Neural cell (in vitro differentiated cells): ENCODE data around the gene ZNF580. TPM values are rescaled to one million over a fixed set of nuclear protein-coding genes. Genes with fewer than 3 reads are reported as not detected.

Source experiments
- H2AFZ ChIP-seq: fragments of 200-600, 300-800 bp; sonication (generic), shearing (Covaris generic); 2 replicates; pipeline ENCODE4 v1.6.0; 2014; ENCODE audit warnings: low read depth, mild to moderate bottlenecking, antibody characterized with exemption, low read length, moderate library complexity
- H3F3A ChIP-seq: fragments of 200-600 bp; shearing (Covaris generic); 2 replicates; pipeline ENCODE4 v1.6.1; 2016; ENCODE audit warnings: mild to moderate bottlenecking, moderate library complexity, mixed read lengths, antibody characterized with exemption, low read length; ENCODE audit not compliant: insufficient read depth, poor library complexity, severe bottlenecking
- H3K27ac ChIP-seq: fragments of 200-600, 300-800 bp; sonication (generic), shearing (Covaris generic); 2 replicates; pipeline ENCODE4 v1.5.1; 2014; ENCODE audit warnings: mild to moderate bottlenecking, low read length, moderate library complexity
- H3K27me3 ChIP-seq: fragments of 300-800, 200-600 bp; sonication (generic), shearing (Covaris generic); 2 replicates; pipeline ENCODE4 v1.6.0; 2014; ENCODE audit warnings: mild to moderate bottlenecking, low read depth, low read length, moderate library complexity; ENCODE audit not compliant: insufficient read depth
- H3K36me3 ChIP-seq: fragments of 300-800, 200-600 bp; sonication (generic), shearing (Covaris generic); 2 replicates; pipeline ENCODE4 v1.5.1; 2014; ENCODE audit warnings: mild to moderate bottlenecking, antibody characterized with exemption, low read length, moderate library complexity; ENCODE audit not compliant: insufficient read depth
- H3K4me2 ChIP-seq: fragments of 300-800, 200-600 bp; sonication (generic), shearing (Covaris generic); 2 replicates; pipeline ENCODE4 v1.6.0; 2014; ENCODE audit warnings: mild to moderate bottlenecking, low read length
- H3K4me3 ChIP-seq: fragments of 300-800, 200-600 bp; sonication (generic), shearing (Covaris generic); 2 replicates; pipeline ENCODE4 v1.5.1; 2014; ENCODE audit warnings: mild to moderate bottlenecking, low read length, moderate library complexity
- H3K79me2 ChIP-seq: fragments of 200-600 bp; shearing (Covaris generic); replicated peaks from 2 replicates; pipeline ENCODE4 v1.6.0; 2014; ENCODE audit warnings: mild to moderate bottlenecking, low read length, moderate library complexity; ENCODE audit not compliant: insufficient read depth
- H3K9ac ChIP-seq: fragments of 300-800, 200-600 bp; sonication (generic), shearing (Covaris generic); 2 replicates; pipeline ENCODE4 v1.6.1; 2016; ENCODE audit warnings: mild to moderate bottlenecking, low read length, mixed read lengths
- H3K9me2 ChIP-seq: fragments of 200-600 bp; shearing (Covaris generic); 2 replicates; pipeline ENCODE4 v1.6.1; 2016; ENCODE audit warnings: mild to moderate bottlenecking, low read length, mixed read lengths; ENCODE audit not compliant: insufficient read depth
- H3K9me3 ChIP-seq: fragments of 200-600, 300-800 bp; sonication (generic), shearing (Covaris generic); 2 replicates; pipeline ENCODE4 v1.6.1; 2016; ENCODE audit warnings: mild to moderate bottlenecking, mixed run types, low read length, moderate library complexity, mixed read lengths
- H4K20me1 ChIP-seq: fragments of 200-600 bp; shearing (Covaris generic); 2 replicates; pipeline ENCODE4 v1.6.1; 2016; ENCODE audit warnings: mild to moderate bottlenecking, mixed run types; ENCODE audit not compliant: insufficient read depth
- EP300 ChIP-seq: fragments of 450-650 bp; conservative IDR thresholded peaks from 2 replicates; pipeline ENCODE4 v1.6.1; 2014; ENCODE audit warnings: antibody characterized with exemption, mild to moderate bottlenecking, moderate library complexity; ENCODE audit not compliant: poor library complexity, severe bottlenecking
- EZH2 ChIP-seq: fragments of 200-600, 300-800 bp; shearing (Covaris generic), sonication (generic); IDR thresholded peaks from 2 replicates; pipeline ENCODE4 v1.6.1; 2014; ENCODE audit warnings: antibody characterized with exemption, low read length, borderline replicate concordance, mild to moderate bottlenecking; ENCODE audit not compliant: insufficient read depth, poor library complexity, severe bottlenecking
- MXI1 ChIP-seq: fragments of 450-650 bp; conservative IDR thresholded peaks from 2 replicates; pipeline ENCODE4 v1.6.1; 2014; ENCODE audit warnings: antibody characterized with exemption, mild to moderate bottlenecking; ENCODE audit not compliant: poor library complexity, severe bottlenecking
- POLR2AphosphoS5 ChIP-seq: IDR thresholded peaks from 2 replicates; pipeline ENCODE4 v1.6.1; 2012
- RAD21 ChIP-seq: fragments of 450-650 bp; conservative IDR thresholded peaks from 2 replicates; pipeline ENCODE4 v1.6.1; 2014; ENCODE audit warnings: antibody characterized with exemption, mild to moderate bottlenecking, moderate library complexity
- SMC3 ChIP-seq: fragments of 450-650 bp; conservative IDR thresholded peaks from 2 replicates; pipeline ENCODE4 v1.6.1; 2014; ENCODE audit warnings: antibody characterized with exemption, mild to moderate bottlenecking, moderate library complexity; ENCODE audit not compliant: poor library complexity
- TAF1 ChIP-seq: IDR thresholded peaks from 2 replicates; pipeline ENCODE4 v1.6.1; 2012; ENCODE audit warnings: low read depth
- polyA plus RNA-seq: library from polyadenylated mRNA; depleted of rRNA; stranded (reverse); fragments of >200 nt; gene quantifications from 2 replicates; pipeline ENCODE4 v1.2.3, GENCODE V29; 2014
- TF ChIP-seq, protein P1 (sequence below): IDR thresholded peaks from 2 replicates; pipeline ENCODE4 v1.6.1; 2012; ENCODE audit warnings: borderline replicate concordance
- TF ChIP-seq, protein P2 (sequence below): fragments of 450-650 bp; IDR thresholded peaks from 2 replicates; pipeline ENCODE4 v1.5.1; 2014; ENCODE audit warnings: antibody characterized with exemption, mild to moderate bottlenecking, moderate library complexity; ENCODE audit not compliant: poor library complexity, severe bottlenecking

ZNF580 gene
- polyA plus RNA-seq, 1 donor from 2014 or later: 11.7 TPM

DNA sequence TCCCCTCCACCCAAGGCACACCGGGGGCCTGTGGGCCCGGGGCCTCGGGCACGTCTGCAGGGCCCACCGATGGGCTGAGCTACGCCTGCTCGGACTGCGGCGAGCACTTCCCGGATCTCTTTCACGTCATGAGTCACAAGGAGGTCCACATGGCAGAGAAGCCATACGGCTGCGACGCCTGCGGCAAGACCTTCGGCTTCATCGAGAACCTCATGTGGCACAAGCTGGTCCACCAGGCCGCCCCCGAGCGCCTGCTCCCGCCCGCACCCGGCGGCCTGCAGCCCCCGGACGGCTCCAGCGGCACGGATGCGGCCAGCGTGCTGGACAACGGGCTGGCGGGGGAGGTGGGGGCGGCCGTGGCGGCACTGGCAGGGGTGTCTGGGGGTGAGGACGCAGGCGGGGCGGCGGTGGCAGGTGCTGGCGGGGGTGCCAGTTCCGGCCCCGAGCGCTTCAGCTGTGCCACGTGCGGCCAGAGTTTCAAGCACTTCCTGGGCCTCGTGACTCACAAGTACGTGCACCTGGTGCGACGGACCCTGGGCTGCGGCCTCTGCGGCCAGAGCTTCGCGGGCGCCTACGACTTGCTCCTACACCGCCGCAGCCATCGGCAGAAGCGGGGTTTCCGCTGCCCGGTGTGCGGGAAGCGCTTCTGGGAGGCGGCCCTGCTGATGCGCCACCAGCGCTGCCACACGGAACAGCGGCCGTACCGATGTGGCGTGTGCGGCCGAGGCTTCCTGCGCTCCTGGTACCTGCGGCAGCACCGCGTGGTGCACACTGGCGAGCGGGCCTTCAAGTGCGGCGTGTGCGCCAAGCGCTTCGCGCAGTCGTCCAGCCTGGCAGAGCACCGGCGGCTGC, 25.0 kb upstream of the ZNF580 start:
- no peaks in the 10 kb centered on the region for H3K9me2 ChIP-seq
- no peaks in the 10 kb centered on the region for H4K20me1 ChIP-seq
- TF ChIP-seq, protein P1, sequence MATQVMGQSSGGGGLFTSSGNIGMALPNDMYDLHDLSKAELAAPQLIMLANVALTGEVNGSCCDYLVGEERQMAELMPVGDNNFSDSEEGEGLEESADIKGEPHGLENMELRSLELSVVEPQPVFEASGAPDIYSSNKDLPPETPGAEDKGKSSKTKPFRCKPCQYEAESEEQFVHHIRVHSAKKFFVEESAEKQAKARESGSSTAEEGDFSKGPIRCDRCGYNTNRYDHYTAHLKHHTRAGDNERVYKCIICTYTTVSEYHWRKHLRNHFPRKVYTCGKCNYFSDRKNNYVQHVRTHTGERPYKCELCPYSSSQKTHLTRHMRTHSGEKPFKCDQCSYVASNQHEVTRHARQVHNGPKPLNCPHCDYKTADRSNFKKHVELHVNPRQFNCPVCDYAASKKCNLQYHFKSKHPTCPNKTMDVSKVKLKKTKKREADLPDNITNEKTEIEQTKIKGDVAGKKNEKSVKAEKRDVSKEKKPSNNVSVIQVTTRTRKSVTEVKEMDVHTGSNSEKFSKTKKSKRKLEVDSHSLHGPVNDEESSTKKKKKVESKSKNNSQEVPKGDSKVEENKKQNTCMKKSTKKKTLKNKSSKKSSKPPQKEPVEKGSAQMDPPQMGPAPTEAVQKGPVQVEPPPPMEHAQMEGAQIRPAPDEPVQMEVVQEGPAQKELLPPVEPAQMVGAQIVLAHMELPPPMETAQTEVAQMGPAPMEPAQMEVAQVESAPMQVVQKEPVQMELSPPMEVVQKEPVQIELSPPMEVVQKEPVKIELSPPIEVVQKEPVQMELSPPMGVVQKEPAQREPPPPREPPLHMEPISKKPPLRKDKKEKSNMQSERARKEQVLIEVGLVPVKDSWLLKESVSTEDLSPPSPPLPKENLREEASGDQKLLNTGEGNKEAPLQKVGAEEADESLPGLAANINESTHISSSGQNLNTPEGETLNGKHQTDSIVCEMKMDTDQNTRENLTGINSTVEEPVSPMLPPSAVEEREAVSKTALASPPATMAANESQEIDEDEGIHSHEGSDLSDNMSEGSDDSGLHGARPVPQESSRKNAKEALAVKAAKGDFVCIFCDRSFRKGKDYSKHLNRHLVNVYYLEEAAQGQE: no peak
- no peak for TF ChIP-seq SMC3
- no peak for TF ChIP-seq EP300
- TF ChIP-seq EZH2: no peak
- TF ChIP-seq, protein P2, sequence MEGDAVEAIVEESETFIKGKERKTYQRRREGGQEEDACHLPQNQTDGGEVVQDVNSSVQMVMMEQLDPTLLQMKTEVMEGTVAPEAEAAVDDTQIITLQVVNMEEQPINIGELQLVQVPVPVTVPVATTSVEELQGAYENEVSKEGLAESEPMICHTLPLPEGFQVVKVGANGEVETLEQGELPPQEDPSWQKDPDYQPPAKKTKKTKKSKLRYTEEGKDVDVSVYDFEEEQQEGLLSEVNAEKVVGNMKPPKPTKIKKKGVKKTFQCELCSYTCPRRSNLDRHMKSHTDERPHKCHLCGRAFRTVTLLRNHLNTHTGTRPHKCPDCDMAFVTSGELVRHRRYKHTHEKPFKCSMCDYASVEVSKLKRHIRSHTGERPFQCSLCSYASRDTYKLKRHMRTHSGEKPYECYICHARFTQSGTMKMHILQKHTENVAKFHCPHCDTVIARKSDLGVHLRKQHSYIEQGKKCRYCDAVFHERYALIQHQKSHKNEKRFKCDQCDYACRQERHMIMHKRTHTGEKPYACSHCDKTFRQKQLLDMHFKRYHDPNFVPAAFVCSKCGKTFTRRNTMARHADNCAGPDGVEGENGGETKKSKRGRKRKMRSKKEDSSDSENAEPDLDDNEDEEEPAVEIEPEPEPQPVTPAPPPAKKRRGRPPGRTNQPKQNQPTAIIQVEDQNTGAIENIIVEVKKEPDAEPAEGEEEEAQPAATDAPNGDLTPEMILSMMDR: no peak
- no peak for TF ChIP-seq MXI1
- TF ChIP-seq RAD21: no peak
- TF ChIP-seq POLR2AphosphoS5: no peak
- TF ChIP-seq TAF1: no peak
- no peaks in the 10 kb centered on the region for H3K27me3 ChIP-seq
- H3K27ac ChIP-seq: no peak overlapping the region
- H3K36me3 ChIP-seq: no peaks in the 10 kb centered on the region
- no peak overlapping the region for H2AFZ ChIP-seq
- H3K79me2 ChIP-seq: no peaks in the 10 kb centered on the region
- no peaks in the 10 kb centered on the region for H3K9me3 ChIP-seq
- H3F3A ChIP-seq: no peaks in the 10 kb centered on the region
- H3K9ac ChIP-seq: no peak overlapping the region
- H3K4me3 ChIP-seq: no peak overlapping the region
- no peak overlapping the region for H3K4me2 ChIP-seq

- H3K4me3 ChIP-seq: no peak overlapping the region
- no peaks in the 10 kb centered on the region for H3K27me3 ChIP-seq
- H3K79me2 ChIP-seq: no peaks in the 10 kb centered on the region
- TF ChIP-seq MXI1 (no peak), RAD21 (no peak), SMC3 (no peak)
- TF ChIP-seq, protein P1: no peak
- TF ChIP-seq, protein P2: no peak
- no peaks in the 10 kb centered on the region for H4K20me1 ChIP-seq
- H3F3A ChIP-seq: no peaks in the 10 kb centered on the region
- H3K9me2 ChIP-seq: no peaks in the 10 kb centered on the region
- H3K9ac ChIP-seq: no peak overlapping the region
- H3K9me3 ChIP-seq: no peaks in the 10 kb centered on the region
- H2AFZ ChIP-seq: no peak overlapping the region
- H3K27ac ChIP-seq: no peak overlapping the region
- no peak overlapping the region for H3K4me2 ChIP-seq
- no peaks in the 10 kb centered on the region for H3K36me3 ChIP-seq
These were observed 24.4 kb upstream of the ZNF580 start for GRCh38 chr19:55616395-55616875.
